Uterus (tissue), 4 donors: ENCODE measurements around the gene DSG2. TPM values are rescaled to one million over a fixed set of nuclear protein-coding genes. Genes with fewer than 3 reads are reported as not detected.

Experiments
- DNase-seq, 2 donors: peaks; one replicate each; pipeline ENCODE4 v3.0.0-alpha.2; 2019 to 2020
- H3K27ac ChIP-seq, 2 donors: fragments of 200-600 bp; sonication (generic); 1 replicate in 1 of 2; 2 replicates in 1 of 2; pipeline ENCODE4 v1.5.1; 2016 to 2018
- H3K27me3 ChIP-seq, 2 donors: fragments of 200-600 bp; sonication (generic); one replicate each; pipeline ENCODE4 v1.5.1; 2018 to 2019; ENCODE audit warnings: control low read depth in 1 of 2
- H3K36me3 ChIP-seq, 2 donors: fragments of 200-600 bp; sonication (generic); one replicate each; pipeline ENCODE4 v1.5.1; 2019; ENCODE audit warnings: control low read depth in 1 of 2
- H3K4me1 ChIP-seq, 2 donors: fragments of 200-600 bp; sonication (generic); one replicate each; pipeline ENCODE4 v1.5.1; 2018 to 2019; ENCODE audit warnings: control low read depth in 1 of 2
- H3K4me3 ChIP-seq, 2 donors: fragments of 200-600 bp; sonication (generic); 1 replicate in 1 of 2; 2 replicates in 1 of 2; pipeline ENCODE4 v1.5.1; 2018 to 2019; ENCODE audit warnings: mild to moderate bottlenecking in 1 of 2
- H3K9me3 ChIP-seq, 2 donors: fragments of 200-600 bp; sonication (generic); one replicate each; pipeline ENCODE4 v1.5.1; 2019; ENCODE audit warnings: control low read depth in 1 of 2
- POLR2A ChIP-seq, 2 donors: fragments of 450-650 bp; IDR thresholded peaks; one replicate each; pipeline ENCODE4 v1.6.1; 2016; ENCODE audit warnings: antibody characterized with exemption in 2 of 2, mild to moderate bottlenecking in 1 of 2, moderate library complexity in 1 of 2
- intact Hi-C: fragments of 100-400 bp; cut with DNase I; formaldehyde crosslinking; loops from one replicate; pipeline ENCODE4 v1.15.1; 2023; ENCODE audit warnings: low total_unique reads
- total RNA-seq, 4 donors: library from RNA; depleted of rRNA in 3 of 4; stranded (reverse); fragments of >200 nt in 3 of 4; gene quantifications; one replicate each; pipeline versions ENCODE4 v1.1.0 to v1.2.4, GENCODE V29; 2014 to 2023
- TF ChIP-seq, protein P1 (sequence below), 4 experiments: fragments of 200-600 bp in 2 of 4; fragments of 450-650 bp in 2 of 4; sonication (generic) in 2 of 4; IDR thresholded peaks; one replicate each; pipeline ENCODE4 v1.5.1; 2016 to 2019; ENCODE audit warnings: antibody characterized with exemption in 4 of 4, mild to moderate bottlenecking in 2 of 4, moderate library complexity in 1 of 4
- donor health status: DM: yes; HTN: yes; CAD: no.

The DSG2 gene
- total RNA-seq, 4 donors from 2014 or later = 3.5 to 25.0 (median 7.9) TPM

DNA sequence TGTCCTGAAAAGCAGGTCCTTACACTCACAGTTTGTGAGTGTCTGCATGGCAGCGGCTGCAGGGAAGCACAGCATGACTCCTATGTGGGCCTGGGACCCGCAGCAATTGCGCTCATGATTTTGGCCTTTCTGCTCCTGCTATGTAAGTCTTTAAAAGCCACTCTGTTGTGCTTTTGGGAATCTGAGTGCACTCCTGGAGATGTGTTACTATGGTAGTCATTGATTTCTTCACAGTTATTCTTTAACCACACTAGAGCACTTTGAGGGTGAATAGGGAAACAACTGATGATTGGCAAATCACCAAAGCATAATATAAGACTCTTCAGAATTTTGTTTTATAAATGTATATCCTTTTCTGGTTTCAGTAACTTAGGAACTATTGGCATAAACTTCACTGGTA, 40.9 kb downstream of the DSG2 start:
- intact Hi-C loops = no loop called here
- Histone ChIP-seq H3K36me3 (no peaks in the 10 kb centered on the region), H3K27me3 (no peaks in the 10 kb centered on the region), H3K27ac (no peak overlapping the region), H3K4me3 (no peak overlapping the region), H3K9me3 (no peaks in the 10 kb centered on the region), H3K4me1 (no peaks in the 10 kb centered on the region)
- DNase-seq = no peak
- TF ChIP-seq POLR2A (IDR thresholded peaks at IDR 0.05) = no peak
- TF ChIP-seq, protein P1, sequence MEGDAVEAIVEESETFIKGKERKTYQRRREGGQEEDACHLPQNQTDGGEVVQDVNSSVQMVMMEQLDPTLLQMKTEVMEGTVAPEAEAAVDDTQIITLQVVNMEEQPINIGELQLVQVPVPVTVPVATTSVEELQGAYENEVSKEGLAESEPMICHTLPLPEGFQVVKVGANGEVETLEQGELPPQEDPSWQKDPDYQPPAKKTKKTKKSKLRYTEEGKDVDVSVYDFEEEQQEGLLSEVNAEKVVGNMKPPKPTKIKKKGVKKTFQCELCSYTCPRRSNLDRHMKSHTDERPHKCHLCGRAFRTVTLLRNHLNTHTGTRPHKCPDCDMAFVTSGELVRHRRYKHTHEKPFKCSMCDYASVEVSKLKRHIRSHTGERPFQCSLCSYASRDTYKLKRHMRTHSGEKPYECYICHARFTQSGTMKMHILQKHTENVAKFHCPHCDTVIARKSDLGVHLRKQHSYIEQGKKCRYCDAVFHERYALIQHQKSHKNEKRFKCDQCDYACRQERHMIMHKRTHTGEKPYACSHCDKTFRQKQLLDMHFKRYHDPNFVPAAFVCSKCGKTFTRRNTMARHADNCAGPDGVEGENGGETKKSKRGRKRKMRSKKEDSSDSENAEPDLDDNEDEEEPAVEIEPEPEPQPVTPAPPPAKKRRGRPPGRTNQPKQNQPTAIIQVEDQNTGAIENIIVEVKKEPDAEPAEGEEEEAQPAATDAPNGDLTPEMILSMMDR (IDR thresholded peaks at IDR 0.05) = no peak

DNA sequence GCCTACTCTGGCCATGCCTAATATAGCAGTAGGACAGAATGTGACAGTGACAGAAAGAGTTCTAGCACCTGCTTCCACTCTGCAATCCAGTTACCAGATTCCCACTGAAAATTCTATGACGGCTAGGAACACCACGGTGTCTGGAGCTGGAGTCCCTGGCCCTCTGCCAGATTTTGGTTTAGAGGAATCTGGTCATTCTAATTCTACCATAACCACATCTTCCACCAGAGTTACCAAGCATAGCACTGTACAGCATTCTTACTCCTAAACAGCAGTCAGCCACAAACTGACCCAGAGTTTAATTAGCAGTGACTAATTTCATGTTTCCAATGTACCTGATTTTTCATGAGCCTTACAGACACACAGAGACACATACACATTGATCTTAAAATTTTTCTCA, 48.5 kb downstream of the DSG2 start:
- Histone ChIP-seq H3K36me3 (no peaks in the 10 kb centered on the region), H3K27ac (no peak overlapping the region), H3K4me3 (no peak overlapping the region), H3K27me3 (no peaks in the 10 kb centered on the region), H3K9me3 (no peaks in the 10 kb centered on the region), H3K4me1 (no peaks in the 10 kb centered on the region)
- intact Hi-C loops = no loop called here
- TF ChIP-seq, protein P1 (IDR thresholded peaks at IDR 0.05) = no peak
- no peak for TF ChIP-seq POLR2A (IDR thresholded peaks at IDR 0.05)
- no peak for DNase-seq

DNA sequence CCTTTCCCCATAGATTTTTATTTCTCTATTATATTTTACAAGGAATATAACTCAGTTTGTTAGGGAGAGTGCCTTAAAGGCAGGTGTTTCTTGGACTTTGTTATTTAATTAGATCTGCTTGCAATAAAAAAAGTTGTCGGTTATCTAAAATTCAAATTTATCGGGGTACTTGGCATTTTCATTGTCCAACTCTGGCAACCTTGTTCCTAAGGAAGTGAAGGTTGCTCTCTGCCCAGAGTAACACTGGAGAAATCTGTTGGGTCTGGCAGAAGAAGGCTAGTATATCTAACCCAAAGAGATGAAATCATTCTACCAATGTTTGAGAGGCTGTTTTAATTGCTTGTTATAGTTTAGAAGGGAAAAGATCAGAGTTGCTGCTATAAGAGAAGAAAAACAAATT, 50.9 kb downstream of the DSG2 start:
- TF ChIP-seq POLR2A (IDR thresholded peaks at IDR 0.05) = no peak
- TF ChIP-seq, protein P1 (IDR thresholded peaks at IDR 0.05) = no peak
- Histone ChIP-seq H3K4me1 (no peaks in the 10 kb centered on the region), H3K27ac (no peak overlapping the region), H3K4me3 (no peak overlapping the region), H3K9me3 (no peaks in the 10 kb centered on the region), H3K27me3 (no peaks in the 10 kb centered on the region), H3K36me3 (no peaks in the 10 kb centered on the region)
- no peak for DNase-seq
- intact Hi-C loops = no loop called here

DNA sequence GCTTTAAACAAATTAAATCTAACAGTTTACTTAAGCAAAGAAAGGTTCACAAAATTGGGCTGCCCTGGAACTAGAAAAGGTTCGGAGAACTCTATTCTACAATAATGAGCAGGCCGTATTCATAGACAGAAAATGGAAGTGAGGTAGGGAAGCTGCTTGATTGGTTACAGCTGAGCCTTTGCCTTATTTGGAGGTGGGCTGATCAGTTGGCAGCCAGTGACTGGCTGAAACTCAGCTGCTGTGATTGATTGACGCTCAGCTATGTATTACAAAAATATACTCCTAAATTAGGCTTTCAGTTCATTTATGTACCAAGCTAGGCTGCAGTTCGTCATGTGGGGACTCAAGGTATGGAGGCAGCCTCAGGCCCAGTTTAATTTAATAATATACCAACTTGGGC, 51.4 kb downstream of the DSG2 start:
- no peaks in the 10 kb centered on the region for H3K27me3 ChIP-seq
- TF ChIP-seq, protein P1 (IDR thresholded peaks at IDR 0.05) = no peak
- TF ChIP-seq POLR2A (IDR thresholded peaks at IDR 0.05) = no peak
- H3K36me3 ChIP-seq = no peaks in the 10 kb centered on the region
- H3K9me3 ChIP-seq = no peaks in the 10 kb centered on the region
- DNase-seq = no peak
- no peaks in the 10 kb centered on the region for H3K4me1 ChIP-seq
- no peak overlapping the region for H3K4me3 ChIP-seq
- intact Hi-C loops = no loop called here
- H3K27ac ChIP-seq = no peak overlapping the region

DNA sequence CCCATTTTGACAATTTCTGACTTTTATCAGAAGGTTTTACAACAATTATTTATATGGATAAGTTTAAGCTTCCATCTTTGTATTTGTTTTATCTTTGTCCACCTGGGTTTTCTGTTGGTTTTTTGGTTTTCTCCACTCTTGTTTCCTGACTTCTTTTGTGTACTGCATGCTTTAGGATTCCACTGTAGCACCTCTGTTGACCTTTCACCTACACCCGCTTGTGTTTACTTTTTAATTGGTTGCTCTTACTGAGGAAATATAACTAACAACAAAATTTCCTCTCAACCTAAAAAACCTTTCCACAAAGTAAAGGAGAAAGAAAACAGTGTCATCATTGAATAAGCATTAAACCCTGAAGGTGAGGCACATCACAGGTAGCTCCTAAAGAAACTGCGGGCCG, 53.9 kb downstream of the DSG2 start:
- Histone ChIP-seq H3K27ac (no peak overlapping the region), H3K4me3 (no peak overlapping the region), H3K9me3 (no peaks in the 10 kb centered on the region), H3K4me1 (no peaks in the 10 kb centered on the region), H3K27me3 (no peaks in the 10 kb centered on the region), H3K36me3 (no peaks in the 10 kb centered on the region)
- no peak for DNase-seq
- intact Hi-C loops = no loop called here
- TF ChIP-seq POLR2A (IDR thresholded peaks at IDR 0.05) = no peak
- TF ChIP-seq, protein P1 (IDR thresholded peaks at IDR 0.05) = no peak
